ENCODE results near the gene AZU1.

DNA sequence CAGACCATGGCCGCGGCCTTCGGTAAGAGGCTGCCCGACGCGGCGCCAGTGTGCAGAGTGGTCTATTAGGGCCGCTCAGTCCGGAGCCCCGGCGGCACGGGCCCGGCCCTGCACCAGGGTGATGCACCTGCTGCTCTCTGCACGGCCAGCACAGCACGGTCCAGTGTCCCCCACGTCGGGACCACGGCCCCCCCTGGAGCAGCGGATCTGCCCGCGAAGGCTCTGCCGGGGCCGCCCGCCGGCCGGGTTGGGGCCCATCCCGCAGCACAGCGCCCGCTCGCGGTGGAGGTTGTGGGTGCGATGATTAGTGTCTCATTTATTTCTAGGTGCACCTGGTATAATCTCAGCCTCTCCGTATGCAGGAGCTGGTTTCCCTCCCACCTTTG is 22.5 kb upstream of the AZU1 start:
- TF ChIP-seq EZH2phosphoT487 (IDR thresholded peaks at IDR 0.05; ENCODE audit: insufficient read depth, low read depth): no peak
- no peak for TF ChIP-seq EZH2 (IDR thresholded peaks at IDR 0.05; ENCODE audit: insufficient read depth, poor library complexity, severe bottlenecking)
